GM13977 (cell line): Measurements from ENCODE around the gene ORC3.

Experiments
- DNase-seq: peaks from one replicate; pipeline ENCODE4 v3.0.0; 2012; ENCODE audit warnings: low spot score
- in situ Hi-C: fragments of 300-500 bp; cut with MboI; formaldehyde crosslinking; loops from one replicate; pipeline ENCODE4 v1.12.0; 2022; ENCODE audit warnings: low sequenced_read_pairs, low pct_unique_long_range_greater_than_20kb, mixed read lengths, inconsistent platforms; ENCODE audit not compliant: unreplicated experiment
- TF ChIP-seq, protein P1 (sequence below): IDR thresholded peaks from 2 replicates; pipeline ENCODE4 v1.5.1; 2012; ENCODE audit warnings: mild to moderate bottlenecking, control low read depth; ENCODE audit not compliant: insufficient read depth; ENCODE audit errors: extremely low read depth, missing control alignments

ORC3 gene

GRCh38 chr6:87714093-87714842 is 124.3 kb downstream of the ORC3 start:
- in situ Hi-C loops = no loop called here
- DNase-seq = no peak
- TF ChIP-seq, protein P1, sequence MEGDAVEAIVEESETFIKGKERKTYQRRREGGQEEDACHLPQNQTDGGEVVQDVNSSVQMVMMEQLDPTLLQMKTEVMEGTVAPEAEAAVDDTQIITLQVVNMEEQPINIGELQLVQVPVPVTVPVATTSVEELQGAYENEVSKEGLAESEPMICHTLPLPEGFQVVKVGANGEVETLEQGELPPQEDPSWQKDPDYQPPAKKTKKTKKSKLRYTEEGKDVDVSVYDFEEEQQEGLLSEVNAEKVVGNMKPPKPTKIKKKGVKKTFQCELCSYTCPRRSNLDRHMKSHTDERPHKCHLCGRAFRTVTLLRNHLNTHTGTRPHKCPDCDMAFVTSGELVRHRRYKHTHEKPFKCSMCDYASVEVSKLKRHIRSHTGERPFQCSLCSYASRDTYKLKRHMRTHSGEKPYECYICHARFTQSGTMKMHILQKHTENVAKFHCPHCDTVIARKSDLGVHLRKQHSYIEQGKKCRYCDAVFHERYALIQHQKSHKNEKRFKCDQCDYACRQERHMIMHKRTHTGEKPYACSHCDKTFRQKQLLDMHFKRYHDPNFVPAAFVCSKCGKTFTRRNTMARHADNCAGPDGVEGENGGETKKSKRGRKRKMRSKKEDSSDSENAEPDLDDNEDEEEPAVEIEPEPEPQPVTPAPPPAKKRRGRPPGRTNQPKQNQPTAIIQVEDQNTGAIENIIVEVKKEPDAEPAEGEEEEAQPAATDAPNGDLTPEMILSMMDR = no peak
